H1 (cell line): ENCODE measurements around the gene NGEF. TPM values are rescaled to one million over a fixed set of nuclear protein-coding genes. Genes with fewer than 3 reads are reported as not detected.

Experiments
- CTCF ChIA-PET: fragments of 300-600 bp; sonication (Branson Sonifier 250); formaldehyde crosslinking; loops from one replicate; lab custom pipeline; 2021; ENCODE audit not compliant: partially characterized antibody; lab: Charles Lee
- POLR2A ChIA-PET: fragments of 300-600 bp; sonication (Branson Sonifier 250); formaldehyde crosslinking; loops from one replicate; lab custom pipeline; 2021; ENCODE audit warnings: inconsistent platforms; ENCODE audit not compliant: partially characterized antibody; lab: Charles Lee
- DNase-seq, 2 experiments: peaks; one replicate each; pipeline versions ENCODE4 v3.0.0 to v3.0.0-alpha.2; 2010 to 2022; ENCODE audit warnings: low spot score in 2 of 2, low read depth in 1 of 2, mixed read lengths in 1 of 2
- FAIRE-seq: peaks from 2 replicates; lab custom pipeline; 2011; peaks lifted over from hg19 to GRCh38; lab: Jason Lieb, UNC
- H2AFZ ChIP-seq: 2 replicates; pipeline ENCODE4 v1.8.1; 2012; ENCODE audit warnings: low read length, inconsistent platforms
- H2AK5ac ChIP-seq: 2 replicates; pipeline ENCODE4 v1.6.1; 2013; ENCODE audit warnings: low read depth, low read length
- H2BK120ac ChIP-seq: replicated peaks from 2 replicates; pipeline ENCODE3; 2013; ENCODE audit warnings: low read depth, low read length, inconsistent platforms
- H2BK12ac ChIP-seq: 2 replicates; pipeline ENCODE4 v1.6.1; 2013; ENCODE audit warnings: low read depth, low read length
- H2BK15ac ChIP-seq: 2 replicates; pipeline ENCODE4 v1.6.1; 2013; ENCODE audit warnings: low read length
- H2BK20ac ChIP-seq: 2 replicates; pipeline ENCODE4 v1.6.1; 2013; ENCODE audit warnings: low read length
- H2BK5ac ChIP-seq: 2 replicates; pipeline ENCODE4 v1.6.1; 2013; ENCODE audit warnings: low read depth, low read length
- H3K14ac ChIP-seq: 2 replicates; pipeline ENCODE4 v1.6.1; 2013; ENCODE audit warnings: inconsistent platforms; ENCODE audit not compliant: insufficient read length
- H3K18ac ChIP-seq: 2 replicates; pipeline ENCODE4 v1.6.1; 2013; ENCODE audit warnings: low read length; ENCODE audit errors: extremely low read depth
- H3K23ac ChIP-seq: 2 replicates; pipeline ENCODE4 v1.6.1; 2013; ENCODE audit warnings: inconsistent platforms; ENCODE audit not compliant: insufficient read length
- H3K23me2 ChIP-seq: 2 replicates; pipeline ENCODE4 v1.6.1; 2013; ENCODE audit warnings: low read depth, low read length
- H3K27ac ChIP-seq: 2 replicates; pipeline ENCODE4 v1.6.1; 2011; ENCODE audit warnings: low read depth, low read length, inconsistent platforms
- H3K27me3 ChIP-seq, 4 experiments: replicated peaks in 1 of 4; 1 replicate in 1 of 4; 2 replicates in 3 of 4; pipeline versions ENCODE4 v1.6.1 to v1.8.1; 2011 to 2013; ENCODE audit warnings: low read length in 3 of 4, mild to moderate bottlenecking in 3 of 4, inconsistent platforms in 2 of 4, mixed read lengths in 2 of 4, moderate library complexity in 1 of 4; ENCODE audit not compliant: control insufficient read depth in 3 of 4, insufficient read depth in 3 of 4; ENCODE audit errors: extremely low read depth in 1 of 4
- H3K36me3 ChIP-seq, 4 experiments: 2 replicates each; pipeline versions ENCODE4 v1.6.1 to v1.8.1; 2011 to 2013; ENCODE audit warnings: mild to moderate bottlenecking in 4 of 4, low read length in 3 of 4, moderate library complexity in 2 of 4, control low read depth in 1 of 4, inconsistent platforms in 1 of 4; ENCODE audit not compliant: insufficient read depth in 4 of 4, control insufficient read depth in 2 of 4
- H3K4ac ChIP-seq: replicated peaks from 2 replicates; pipeline ENCODE3; 2013; ENCODE audit warnings: low read length, low read depth, mixed read lengths, inconsistent platforms; ENCODE audit not compliant: insufficient read length
- H3K4me1 ChIP-seq, 4 experiments: replicated peaks in 1 of 4; 1 replicate in 1 of 4; 2 replicates in 3 of 4; pipeline versions ENCODE4 v1.6.1 to v1.8.1; 2011 to 2013; ENCODE audit warnings: low read length in 3 of 4, inconsistent platforms in 2 of 4, mixed read lengths in 1 of 4; ENCODE audit not compliant: insufficient read depth in 4 of 4, control insufficient read depth in 3 of 4
- H3K4me2 ChIP-seq, 2 experiments: 2 replicates each; pipeline versions ENCODE4 v1.6.1 to v1.8.1; 2011 to 2013; ENCODE audit warnings: low read depth in 2 of 2, low read length in 2 of 2, control low read depth in 1 of 2, inconsistent platforms in 1 of 2, mild to moderate bottlenecking in 1 of 2; ENCODE audit not compliant: insufficient read depth in 1 of 2
- H3K4me3 ChIP-seq, 4 experiments: fragments of 200-600, 300-600 bp in 1 of 4; sonication (generic), shearing (Covaris generic), sonication (Bioruptor Twin) in 1 of 4; 2 replicates each; pipeline versions ENCODE4 v1.5.1 to v1.8.1; 2011 to 2016; ENCODE audit warnings: low read length in 4 of 4, low read depth in 3 of 4, control low read depth in 2 of 4, inconsistent platforms in 2 of 4, mild to moderate bottlenecking in 2 of 4, mixed read lengths in 1 of 4, moderate library complexity in 1 of 4; ENCODE audit not compliant: insufficient read depth in 2 of 4; ENCODE audit errors: extremely low read depth in 1 of 4
- H3K56ac ChIP-seq: replicated peaks from 2 replicates; pipeline ENCODE3; 2013; ENCODE audit warnings: low read depth, mild to moderate bottlenecking, mixed read lengths, low read length, inconsistent platforms; ENCODE audit not compliant: insufficient read length
- H3K79me1 ChIP-seq: 2 replicates; pipeline ENCODE4 v1.6.1; 2013; ENCODE audit warnings: low read depth, low read length, control low read depth
- H3K79me2 ChIP-seq, 2 experiments: 2 replicates each; pipeline versions ENCODE4 v1.6.1 to v1.8.1; 2012 to 2013; ENCODE audit warnings: low read length in 2 of 2, mild to moderate bottlenecking in 2 of 2, inconsistent platforms in 1 of 2; ENCODE audit not compliant: insufficient read depth in 2 of 2, control insufficient read depth in 1 of 2
- H3K9ac ChIP-seq, 4 experiments: replicated peaks in 1 of 4; 1 replicate in 1 of 4; 2 replicates in 3 of 4; pipeline versions ENCODE4 v1.6.1 to v1.8.1; 2011 to 2013; ENCODE audit warnings: low read depth in 3 of 4, low read length in 3 of 4, control low read depth in 2 of 4, mild to moderate bottlenecking in 2 of 4, moderate library complexity in 2 of 4, inconsistent platforms in 1 of 4; ENCODE audit errors: extremely low read depth in 1 of 4
- H3K9me3 ChIP-seq, 2 experiments: 2 replicates each; pipeline versions ENCODE4 v1.6.1 to v1.8.1; 2012 to 2013; ENCODE audit warnings: mild to moderate bottlenecking in 2 of 2, moderate library complexity in 2 of 2, control low read depth in 1 of 2, inconsistent platforms in 1 of 2, low read depth in 1 of 2, low read length in 1 of 2, mixed read lengths in 1 of 2; ENCODE audit not compliant: insufficient read depth in 2 of 2
- H4K20me1 ChIP-seq, 2 experiments: replicated peaks in 1 of 2; 2 replicates each; pipeline versions ENCODE3 to v1.8.1; 2011 to 2013; ENCODE audit warnings: inconsistent platforms in 2 of 2, low read length in 2 of 2, mild to moderate bottlenecking in 1 of 2; ENCODE audit not compliant: insufficient read depth in 2 of 2, control insufficient read depth in 1 of 2
- H4K5ac ChIP-seq: 2 replicates; pipeline ENCODE4 v1.6.1; 2013; ENCODE audit warnings: low read length, low read depth, mixed read lengths, inconsistent platforms; ENCODE audit not compliant: insufficient read length
- H4K8ac ChIP-seq: 2 replicates; pipeline ENCODE4 v1.8.0; 2013; ENCODE audit warnings: mild to moderate bottlenecking, moderate library complexity, low read length, inconsistent platforms; ENCODE audit not compliant: insufficient read depth; ENCODE audit errors: extremely low read depth
- H4K91ac ChIP-seq: replicated peaks from 2 replicates; pipeline ENCODE3; 2013; ENCODE audit warnings: low read length, mixed read lengths, inconsistent platforms; ENCODE audit not compliant: insufficient read length
- CEBPB ChIP-seq: IDR thresholded peaks from 2 replicates; pipeline ENCODE4 v1.6.1; 2012; ENCODE audit warnings: low read depth, low read length
- CREB1 ChIP-seq: IDR thresholded peaks from 2 replicates; pipeline ENCODE4 v1.6.1; 2012; ENCODE audit warnings: inconsistent platforms
- HDAC6 ChIP-seq: IDR thresholded peaks from one replicate; pipeline ENCODE4 v1.7.1; 2012; ENCODE audit warnings: low read depth, mild to moderate bottlenecking, inconsistent platforms, low read length, moderate library complexity
- KDM1A ChIP-seq: fragments of 200-600, 300-600 bp; sonication (generic); IDR thresholded peaks from 2 replicates; pipeline ENCODE4 v1.7.1; 2016; ENCODE audit warnings: mild to moderate bottlenecking, low read length, borderline replicate concordance
- KDM4A ChIP-seq: IDR thresholded peaks from one replicate; pipeline ENCODE4 v1.7.1; 2012; ENCODE audit warnings: low read depth, mild to moderate bottlenecking, moderate library complexity, low read length, inconsistent platforms; ENCODE audit not compliant: severe bottlenecking
- KDM5A ChIP-seq: fragments of 200-600 bp; IDR thresholded peaks from 2 replicates; pipeline ENCODE4 v1.7.1; 2012; ENCODE audit warnings: mild to moderate bottlenecking, low read length, inconsistent platforms, mixed read lengths
- MAX ChIP-seq: IDR thresholded peaks from 2 replicates; pipeline ENCODE4 v1.6.1; 2012; ENCODE audit warnings: inconsistent platforms
- POU5F1 ChIP-seq: IDR thresholded peaks from 2 replicates; pipeline ENCODE4 v1.6.1; 2011; ENCODE audit warnings: low read depth, mild to moderate bottlenecking, low read length, moderate library complexity
- RAD21 ChIP-seq, 2 experiments: IDR thresholded peaks in 1 of 2; conservative IDR thresholded peaks in 1 of 2; 2 replicates each; pipeline ENCODE4 v1.6.1; 2011; ENCODE audit warnings: low read depth in 2 of 2, low read length in 2 of 2, improper control_type of control experiment in 1 of 2, inconsistent platforms in 1 of 2, mild to moderate bottlenecking in 1 of 2, moderate library complexity in 1 of 2
- SP1 ChIP-seq: IDR thresholded peaks from 2 replicates; pipeline ENCODE4 v1.6.1; 2011; ENCODE audit warnings: low read depth, low read length
- SUZ12 ChIP-seq: fragments of 200-600 bp; sonication (generic); IDR thresholded peaks from 2 replicates; pipeline ENCODE4 v1.6.1; 2012; ENCODE audit warnings: mild to moderate bottlenecking, inconsistent platforms, low read length, moderate library complexity, mixed read lengths
- USF2 ChIP-seq: IDR thresholded peaks from 2 replicates; pipeline ENCODE4 v1.6.1; 2011; ENCODE audit warnings: low read length, improper control_type of control experiment
- YY1 ChIP-seq: IDR thresholded peaks from 2 replicates; pipeline ENCODE4 v1.6.1; 2011; ENCODE audit warnings: low read depth, mild to moderate bottlenecking, low read length
- ZNF274 ChIP-seq: IDR thresholded peaks from 2 replicates; pipeline ENCODE4 v1.7.0; 2012; ENCODE audit warnings: low read length, borderline replicate concordance; ENCODE audit errors: extremely low read depth
- WGBS, 2 experiments: shearing (Covaris generic) in 1 of 2; methylation state at CpG; one replicate each; pipeline versions ENCODE4 v1.1.6 to v1.1.7; 2013 to 2015; ENCODE audit warnings: low lambda C conversion rate in 2 of 2, mixed read lengths in 2 of 2, inconsistent platforms in 1 of 2, low coverage in 1 of 2, missing lambda C conversion rate in 1 of 2; ENCODE audit not compliant: insufficient replicate concordance in 2 of 2, insufficient coverage in 1 of 2, insufficient read length in 1 of 2; ENCODE audit errors: extremely low coverage in 1 of 2, missing lambda C conversion rate in 1 of 2; 5-methylcytosine and 5-hydroxymethylcytosine counted together
- polyA plus RNA-seq, 7 experiments: library from polyadenylated mRNA; depleted of rRNA in 3 of 7; stranded (reverse) in 5 of 7; unstranded in 2 of 7; fragments of >200 nt in 5 of 7; fragments of 200-250 nt in 2 of 7; gene quantifications; 1 replicate in 5 of 7; 2 replicates in 1 of 7; 4 replicates in 1 of 7; pipeline versions ENCODE4 v1.2.1 to v1.2.3, GENCODE V29; 2011 to 2013; ENCODE audit warnings: missing spikeins in 2 of 7, mixed read lengths in 2 of 7
- total RNA-seq: library from RNA; stranded (reverse); fragmentation: NEBNext Ultra II Directional; extraction: Animal tissue kit (Norgen Biotek cat#: 25700); gene quantifications from 2 replicates; pipeline ENCODE4 v1.2.1, GENCODE V29; 2021

Gene NGEF
- total and polyA plus RNA-seq, 2 of the 8 experiments (the other 6 are each of a cell fraction or from before 2014, with no cell fraction given): 2.7 to 3.2 TPM

GRCh38 chr2:233047206-233047605, 34.1 kb upstream of the NGEF start:
- H3K18ac ChIP-seq: no peak overlapping the region
- no peak overlapping the region for H2BK120ac ChIP-seq
- H4K5ac ChIP-seq: no peak overlapping the region
- no peak overlapping the region for H2AFZ ChIP-seq
- H4K20me1 ChIP-seq: no peaks in the 10 kb centered on the region
- no peak overlapping the region for H4K8ac ChIP-seq
- no peak overlapping the region for H3K4ac ChIP-seq
- no peak overlapping the region for H3K4me2 ChIP-seq
- H4K91ac ChIP-seq: no peak overlapping the region
- H3K56ac ChIP-seq: no peak overlapping the region
- no peak overlapping the region for H3K27ac ChIP-seq
- CTCF ChIA-PET: interaction anchor here (0.9 to 3.2 kb wide), 4 partner anchors 15 to 160 kb away, joined by 3 to 15 read pairs (median 4); no protein-coding TSS in a partner anchor
- H2BK15ac ChIP-seq: no peak overlapping the region
- peaks cover 0 to 2% (median 0%) of the 10 kb centered on the region in 4 experiments; a peak in 2 of 7 replicates for H3K27me3 ChIP-seq
- no peak overlapping the region for H2BK20ac ChIP-seq
- no peak overlapping the region for H3K14ac ChIP-seq
- no peak overlapping the region for H2BK12ac ChIP-seq
- H3K79me1 ChIP-seq: no peaks in the 10 kb centered on the region
- POLR2A ChIA-PET: no interaction called here
- no peak overlapping the region for H2BK5ac ChIP-seq
- WGBS, 2 experiments: 82% methylated on average over 3 of the region's 3 CpGs; no CpG with 5 or more reads in 1 of the 2 experiments
- H3K9ac ChIP-seq: no peak overlapping the region
- H3K23me2 ChIP-seq: peaks cover 10% of the 10 kb centered on the region; the same call in 1 of the 2 replicates
- H3K23ac ChIP-seq: no peak overlapping the region
- H3K36me3 ChIP-seq: no peaks in the 10 kb centered on the region
- H3K79me2 ChIP-seq: no peaks in the 10 kb centered on the region
- H3K4me1 ChIP-seq: peaks cover 11 to 16% (median 14%) of the 10 kb centered on the region in 4 experiments
- no peak overlapping the region for H3K4me3 ChIP-seq
- H3K9me3 ChIP-seq: no peaks in the 10 kb centered on the region
- no peak overlapping the region for H2AK5ac ChIP-seq
- DNase-seq: no peak
- FAIRE-seq: no peak
- TF ChIP-seq RAD21 (IDR thresholded peaks at IDR 0.05 in 1 of 2, conservative IDR thresholded peaks at IDR 0.05 in 1 of 2; ENCODE audit: low read depth in 2 of 2, low read length in 2 of 2) (no peak), SP1 (no peak), CREB1 (no peak), KDM4A (no peak), MAX (no peak), USF2 (no peak), ZNF274 (no peak), KDM5A (no peak), SUZ12 (no peak), YY1 (no peak), KDM1A (no peak), HDAC6 (no peak), POU5F1 (no peak), CEBPB (no peak)
